OCI-LY7 (cell line): ENCODE results near the gene CRIP1.

ENCODE experiments used
- EZH2phosphoT487 ChIP-seq: fragments of 200-600 bp; sonication (generic); IDR thresholded peaks from 2 replicates; pipeline ENCODE4 v1.6.1; 2018; ENCODE audit warnings: low read depth, borderline replicate concordance, mild to moderate bottlenecking, mixed run types, antibody characterized with exemption, low read length, moderate library complexity, mixed read lengths
- TF ChIP-seq, protein P1 (sequence below): fragments of 200-600 bp; sonication (generic); conservative IDR thresholded peaks from 2 replicates; pipeline ENCODE4 v1.5.1; 2014; ENCODE audit warnings: mild to moderate bottlenecking, antibody characterized with exemption, low read length, moderate library complexity, mixed read lengths

DNA sequence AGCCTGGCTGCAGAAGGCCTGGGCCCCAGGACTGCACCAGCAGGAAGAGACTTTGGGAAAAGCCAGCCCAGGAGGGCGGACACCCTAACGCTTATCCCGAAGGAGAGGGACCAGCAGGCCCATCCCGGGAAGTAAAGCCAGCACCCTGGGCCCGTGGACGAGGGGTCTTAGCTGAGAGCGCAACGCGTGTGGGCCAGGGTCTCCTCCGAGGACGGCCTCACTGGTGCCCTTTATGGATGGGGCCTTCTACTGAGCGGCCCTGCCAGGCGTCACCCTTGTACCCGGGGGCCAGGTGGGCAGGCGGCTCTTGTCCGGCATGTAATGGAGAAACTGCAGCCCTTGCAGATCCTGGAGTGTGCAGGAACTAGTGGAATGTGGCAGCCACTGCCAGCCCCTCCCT lies 18.4 kb downstream of the CRIP1 start:
- TF ChIP-seq, protein P1, sequence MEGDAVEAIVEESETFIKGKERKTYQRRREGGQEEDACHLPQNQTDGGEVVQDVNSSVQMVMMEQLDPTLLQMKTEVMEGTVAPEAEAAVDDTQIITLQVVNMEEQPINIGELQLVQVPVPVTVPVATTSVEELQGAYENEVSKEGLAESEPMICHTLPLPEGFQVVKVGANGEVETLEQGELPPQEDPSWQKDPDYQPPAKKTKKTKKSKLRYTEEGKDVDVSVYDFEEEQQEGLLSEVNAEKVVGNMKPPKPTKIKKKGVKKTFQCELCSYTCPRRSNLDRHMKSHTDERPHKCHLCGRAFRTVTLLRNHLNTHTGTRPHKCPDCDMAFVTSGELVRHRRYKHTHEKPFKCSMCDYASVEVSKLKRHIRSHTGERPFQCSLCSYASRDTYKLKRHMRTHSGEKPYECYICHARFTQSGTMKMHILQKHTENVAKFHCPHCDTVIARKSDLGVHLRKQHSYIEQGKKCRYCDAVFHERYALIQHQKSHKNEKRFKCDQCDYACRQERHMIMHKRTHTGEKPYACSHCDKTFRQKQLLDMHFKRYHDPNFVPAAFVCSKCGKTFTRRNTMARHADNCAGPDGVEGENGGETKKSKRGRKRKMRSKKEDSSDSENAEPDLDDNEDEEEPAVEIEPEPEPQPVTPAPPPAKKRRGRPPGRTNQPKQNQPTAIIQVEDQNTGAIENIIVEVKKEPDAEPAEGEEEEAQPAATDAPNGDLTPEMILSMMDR, result no peak
- no peak for TF ChIP-seq EZH2phosphoT487
